PFSK-1 (cell line): Measurements from ENCODE around the gene RALB.

Experiments used
- FOXP2 ChIP-seq: optimal IDR thresholded peaks from 2 replicates; pipeline ENCODE3; 2011; ENCODE audit warnings: borderline replicate concordance, control low read depth, inconsistent platforms; ENCODE audit not compliant: insufficient read depth; ENCODE audit errors: extremely low read length, extremely low read depth
- POLR2AphosphoS5 ChIP-seq: IDR thresholded peaks from 2 replicates; pipeline ENCODE4 v1.6.1; 2012; ENCODE audit warnings: low read depth, mild to moderate bottlenecking, control low read depth, low read length, moderate library complexity
- SIN3A ChIP-seq: IDR thresholded peaks from 2 replicates; pipeline ENCODE4 v1.6.1; 2012; ENCODE audit warnings: mild to moderate bottlenecking, low read length, moderate library complexity, borderline replicate concordance; ENCODE audit not compliant: insufficient read depth
- TAF1 ChIP-seq: IDR thresholded peaks from 2 replicates; pipeline ENCODE4 v1.6.1; 2012; ENCODE audit warnings: low read length, control low read depth, borderline replicate concordance; ENCODE audit not compliant: insufficient read depth
- TF ChIP-seq, protein P1 (sequence below), 2 experiments: IDR thresholded peaks; 2 replicates each; pipeline versions ENCODE4 v1.6.1 to v1.8.0; 2011 to 2012; ENCODE audit warnings: low read depth in 2 of 2, low read length in 2 of 2, control low read depth in 1 of 2, inconsistent platforms in 1 of 2, mild to moderate bottlenecking in 1 of 2, moderate library complexity in 1 of 2; ENCODE audit not compliant: insufficient read depth in 1 of 2

RALB gene

GRCh38 chr2:120316528-120317179, 64.0 kb downstream of the RALB start:
- no peak for TF ChIP-seq TAF1
- no peak for TF ChIP-seq POLR2AphosphoS5
- no peak for TF ChIP-seq SIN3A
- TF ChIP-seq, protein P1, sequence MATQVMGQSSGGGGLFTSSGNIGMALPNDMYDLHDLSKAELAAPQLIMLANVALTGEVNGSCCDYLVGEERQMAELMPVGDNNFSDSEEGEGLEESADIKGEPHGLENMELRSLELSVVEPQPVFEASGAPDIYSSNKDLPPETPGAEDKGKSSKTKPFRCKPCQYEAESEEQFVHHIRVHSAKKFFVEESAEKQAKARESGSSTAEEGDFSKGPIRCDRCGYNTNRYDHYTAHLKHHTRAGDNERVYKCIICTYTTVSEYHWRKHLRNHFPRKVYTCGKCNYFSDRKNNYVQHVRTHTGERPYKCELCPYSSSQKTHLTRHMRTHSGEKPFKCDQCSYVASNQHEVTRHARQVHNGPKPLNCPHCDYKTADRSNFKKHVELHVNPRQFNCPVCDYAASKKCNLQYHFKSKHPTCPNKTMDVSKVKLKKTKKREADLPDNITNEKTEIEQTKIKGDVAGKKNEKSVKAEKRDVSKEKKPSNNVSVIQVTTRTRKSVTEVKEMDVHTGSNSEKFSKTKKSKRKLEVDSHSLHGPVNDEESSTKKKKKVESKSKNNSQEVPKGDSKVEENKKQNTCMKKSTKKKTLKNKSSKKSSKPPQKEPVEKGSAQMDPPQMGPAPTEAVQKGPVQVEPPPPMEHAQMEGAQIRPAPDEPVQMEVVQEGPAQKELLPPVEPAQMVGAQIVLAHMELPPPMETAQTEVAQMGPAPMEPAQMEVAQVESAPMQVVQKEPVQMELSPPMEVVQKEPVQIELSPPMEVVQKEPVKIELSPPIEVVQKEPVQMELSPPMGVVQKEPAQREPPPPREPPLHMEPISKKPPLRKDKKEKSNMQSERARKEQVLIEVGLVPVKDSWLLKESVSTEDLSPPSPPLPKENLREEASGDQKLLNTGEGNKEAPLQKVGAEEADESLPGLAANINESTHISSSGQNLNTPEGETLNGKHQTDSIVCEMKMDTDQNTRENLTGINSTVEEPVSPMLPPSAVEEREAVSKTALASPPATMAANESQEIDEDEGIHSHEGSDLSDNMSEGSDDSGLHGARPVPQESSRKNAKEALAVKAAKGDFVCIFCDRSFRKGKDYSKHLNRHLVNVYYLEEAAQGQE (IDR thresholded peaks at IDR 0.05; ENCODE audit: insufficient read depth in 1 of 2, low read depth in 2 of 2, low read length in 2 of 2): no peak
- TF ChIP-seq FOXP2: no peak

DNA sequence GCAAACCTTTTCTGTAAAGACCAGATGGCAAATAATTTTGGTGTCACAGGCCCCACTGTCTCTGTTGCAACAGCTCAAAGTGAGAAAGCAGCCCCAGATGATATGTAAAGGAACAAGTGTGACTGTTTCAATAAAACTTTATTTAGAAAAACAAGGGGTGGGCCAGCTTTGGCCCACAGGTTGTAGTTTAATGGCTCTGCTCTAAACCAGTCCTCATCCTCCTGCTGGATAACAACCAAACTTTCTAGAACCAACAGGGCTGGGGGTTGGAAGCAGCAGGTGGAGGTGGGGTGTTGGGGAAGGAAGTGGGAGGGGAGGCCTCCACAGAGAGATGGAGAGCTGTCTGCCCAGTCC, 64.5 kb downstream of the RALB start:
- TF ChIP-seq, protein P1 (IDR thresholded peaks at IDR 0.05; ENCODE audit: insufficient read depth in 1 of 2, low read depth in 2 of 2, low read length in 2 of 2): no peak
- TF ChIP-seq TAF1 (no peak), POLR2AphosphoS5 (no peak), FOXP2 (no peak), SIN3A (no peak)

GRCh38 chr2:120317916-120318315, 65.3 kb downstream of the RALB start:
- TF ChIP-seq, protein P1 (IDR thresholded peaks at IDR 0.05; ENCODE audit: insufficient read depth in 1 of 2, low read depth in 2 of 2, low read length in 2 of 2): no peak
- TF ChIP-seq FOXP2: no peak
- no peak for TF ChIP-seq POLR2AphosphoS5
- TF ChIP-seq SIN3A: no peak
- TF ChIP-seq TAF1: no peak

DNA sequence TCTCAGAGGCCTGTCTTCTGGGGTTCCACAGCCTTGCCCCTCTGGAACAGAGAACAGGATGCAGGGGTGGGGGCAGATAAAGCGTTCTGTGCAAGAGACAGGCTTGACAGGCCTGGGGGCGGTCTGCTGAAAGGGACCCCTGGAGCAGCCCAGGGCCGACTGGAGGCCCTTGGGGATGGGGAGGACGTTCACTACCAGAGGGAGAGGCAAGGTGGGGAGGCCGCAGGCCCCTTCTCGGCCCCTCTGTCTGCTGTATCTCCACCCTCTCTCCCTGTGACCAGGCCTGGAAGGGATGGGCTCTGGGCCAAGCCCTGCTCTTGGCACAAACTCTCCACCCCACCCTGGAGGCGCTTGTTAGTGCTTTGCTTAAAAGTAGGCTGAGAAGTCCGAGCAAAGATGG, 66.0 kb downstream of the RALB start:
- TF ChIP-seq FOXP2: no peak
- TF ChIP-seq, protein P1 (IDR thresholded peaks at IDR 0.05; ENCODE audit: insufficient read depth in 1 of 2, low read depth in 2 of 2, low read length in 2 of 2): no peak
- no peak for TF ChIP-seq TAF1
- TF ChIP-seq POLR2AphosphoS5: no peak
- TF ChIP-seq SIN3A: no peak

DNA sequence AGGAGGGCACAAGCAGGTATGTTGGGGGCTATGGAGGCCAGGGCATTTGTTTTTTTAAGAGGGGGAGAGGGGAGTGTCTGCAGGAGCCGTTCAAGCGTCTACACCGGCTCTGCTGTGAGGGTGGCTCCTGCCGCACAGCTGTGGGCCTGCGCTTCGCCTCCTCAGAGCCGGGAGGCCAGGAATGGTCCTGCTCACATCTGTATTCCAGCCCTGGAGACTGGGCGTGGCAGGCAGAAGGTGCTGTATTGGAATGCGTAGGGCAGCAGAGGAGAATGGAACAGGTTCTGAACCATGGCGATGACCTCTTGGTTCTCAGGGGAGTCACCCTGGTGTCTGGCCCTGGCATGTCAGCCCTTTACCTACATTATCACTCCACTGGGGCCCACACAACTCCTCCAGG, 66.5 kb downstream of the RALB start:
- TF ChIP-seq POLR2AphosphoS5: no peak
- TF ChIP-seq FOXP2: no peak
- no peak for TF ChIP-seq TAF1
- TF ChIP-seq, protein P1 (IDR thresholded peaks at IDR 0.05; ENCODE audit: insufficient read depth in 1 of 2, low read depth in 2 of 2, low read length in 2 of 2): no peak
- no peak for TF ChIP-seq SIN3A
